Measurements from ENCODE around the gene FAM90A1.
"Not testable (repeated sequence)": the region's sequence is repeated elsewhere in the genome, so short reads cannot be mapped to it uniquely, and the experiment has no call there.

DNA sequence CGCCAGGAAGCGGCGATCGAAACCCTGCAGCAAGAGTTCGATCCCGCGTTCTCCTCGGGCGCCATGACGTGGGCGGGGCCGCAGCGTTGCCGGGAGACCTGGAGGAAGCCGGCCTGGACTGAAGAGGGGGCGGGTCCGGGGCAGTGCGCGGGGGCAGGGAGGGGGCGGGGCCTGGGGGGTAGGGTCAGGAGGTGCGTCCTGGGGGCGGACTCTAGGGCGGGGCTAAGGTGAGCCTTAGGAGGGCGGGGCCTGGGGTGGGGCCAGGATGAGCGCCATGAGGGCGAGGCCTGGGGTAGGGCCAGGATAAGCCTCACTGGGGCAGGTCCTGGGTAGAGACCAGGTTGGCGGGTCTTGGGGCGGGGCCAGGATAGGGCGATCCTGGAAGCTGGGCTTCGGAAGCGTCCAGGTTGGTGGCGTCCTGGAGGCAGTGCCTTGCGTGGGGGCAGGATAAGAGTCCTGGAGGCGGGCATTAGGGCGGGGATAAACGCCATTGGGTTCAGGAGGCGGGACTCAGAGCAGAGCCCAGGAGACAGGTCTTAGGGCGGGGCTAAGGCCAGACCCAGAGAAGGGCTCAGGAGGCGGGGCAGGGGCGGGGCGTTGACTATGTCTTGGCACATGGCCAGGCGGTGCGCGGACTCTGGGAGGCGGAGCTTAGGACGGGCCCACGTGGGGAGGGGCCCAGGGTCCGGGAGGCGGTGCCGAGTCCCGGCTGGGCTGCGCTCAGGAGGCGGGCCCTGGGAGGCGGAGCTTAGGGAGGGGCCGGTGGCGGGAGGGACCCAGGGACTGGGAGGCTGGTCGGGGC, 15.7 kb upstream of the FAM90A1 start:
- not testable (repeated sequence) for TF ChIP-seq EZH2phosphoT487 (IDR thresholded peaks at IDR 0.05; ENCODE audit: low read depth)
- TF ChIP-seq, protein P1, sequence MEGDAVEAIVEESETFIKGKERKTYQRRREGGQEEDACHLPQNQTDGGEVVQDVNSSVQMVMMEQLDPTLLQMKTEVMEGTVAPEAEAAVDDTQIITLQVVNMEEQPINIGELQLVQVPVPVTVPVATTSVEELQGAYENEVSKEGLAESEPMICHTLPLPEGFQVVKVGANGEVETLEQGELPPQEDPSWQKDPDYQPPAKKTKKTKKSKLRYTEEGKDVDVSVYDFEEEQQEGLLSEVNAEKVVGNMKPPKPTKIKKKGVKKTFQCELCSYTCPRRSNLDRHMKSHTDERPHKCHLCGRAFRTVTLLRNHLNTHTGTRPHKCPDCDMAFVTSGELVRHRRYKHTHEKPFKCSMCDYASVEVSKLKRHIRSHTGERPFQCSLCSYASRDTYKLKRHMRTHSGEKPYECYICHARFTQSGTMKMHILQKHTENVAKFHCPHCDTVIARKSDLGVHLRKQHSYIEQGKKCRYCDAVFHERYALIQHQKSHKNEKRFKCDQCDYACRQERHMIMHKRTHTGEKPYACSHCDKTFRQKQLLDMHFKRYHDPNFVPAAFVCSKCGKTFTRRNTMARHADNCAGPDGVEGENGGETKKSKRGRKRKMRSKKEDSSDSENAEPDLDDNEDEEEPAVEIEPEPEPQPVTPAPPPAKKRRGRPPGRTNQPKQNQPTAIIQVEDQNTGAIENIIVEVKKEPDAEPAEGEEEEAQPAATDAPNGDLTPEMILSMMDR (IDR thresholded peaks at IDR 0.05; ENCODE audit: low read depth, low read length): not testable (repeated sequence)

Data from OCI-LY3 (cell line).